ENCODE measurements around the gene SCUBE1.

The SCUBE1 gene

GRCh38 chr22:43342347-43343261 is 568 bp downstream of the SCUBE1 start:
- TF ChIP-seq CTCF (IDR thresholded peaks at IDR 0.05) = no peak

- TF ChIP-seq CTCF (IDR thresholded peaks at IDR 0.05) = no peak
These were observed 1.6 kb downstream of the SCUBE1 start for GRCh38 chr22:43341565-43341964.

GRCh38 chr22:43338766-43339345 is 4.3 kb downstream of the SCUBE1 start:
- TF ChIP-seq CTCF (IDR thresholded peaks at IDR 0.05) = no peak

- no peak for TF ChIP-seq CTCF (IDR thresholded peaks at IDR 0.05)
These were observed 5.2 kb downstream of the SCUBE1 start for GRCh38 chr22:43337946-43338345.

GRCh38 chr22:43337385-43337784 is 5.8 kb downstream of the SCUBE1 start:
- TF ChIP-seq CTCF (IDR thresholded peaks at IDR 0.05) = no peak

GRCh38 chr22:43334378-43334777 is 8.8 kb downstream of the SCUBE1 start:
- no peak for TF ChIP-seq CTCF (IDR thresholded peaks at IDR 0.05)

GRCh38 chr22:43333978-43334377 is 9.2 kb downstream of the SCUBE1 start:
- no peak for TF ChIP-seq CTCF (IDR thresholded peaks at IDR 0.05)

All from LNCAP (cell line).